GM21737 (cell line): ENCODE measurements around the gene GKN2.
A peak's percentile ranks its signal among the peaks of the same experiment; 100 is the strongest.

Experiments used
- ATAC-seq: cut with Tn5 transposase; IDR thresholded peaks from one replicate; pipeline ENCODE4 v1.9.1; 2021; ENCODE audit warnings: mild to moderate bottlenecking, moderate library complexity; ENCODE audit not compliant: unreplicated experiment

Gene GKN2

GRCh38 chr2:68921646-68922045 is 31.0 kb downstream of the GKN2 start:
- no peak for ATAC-seq

- no peak for ATAC-seq
These were observed 32.1 kb downstream of the GKN2 start for GRCh38 chr2:68920481-68921170.

- ATAC-seq, result no peak
These were observed 34.2 kb downstream of the GKN2 start for GRCh38 chr2:68918497-68918896.

- no peak for ATAC-seq
These were observed 35.5 kb downstream of the GKN2 start for GRCh38 chr2:68917034-68917718.

- ATAC-seq, result no peak
These were observed 36.5 kb downstream of the GKN2 start for GRCh38 chr2:68916226-68916625.

GRCh38 chr2:68915393-68915792 is 37.3 kb downstream of the GKN2 start:
- no peak for ATAC-seq

GRCh38 chr2:68913359-68913758 is 39.3 kb downstream of the GKN2 start:
- ATAC-seq, result no peak

- no peak for ATAC-seq
These were observed 40.0 kb downstream of the GKN2 start for GRCh38 chr2:68912732-68913131.

- ATAC-seq, result no peak
These were observed 40.6 kb downstream of the GKN2 start for GRCh38 chr2:68912111-68912510.

- ATAC-seq, result no peak
These were observed 41.0 kb downstream of the GKN2 start for GRCh38 chr2:68911709-68912108.

GRCh38 chr2:68911246-68911645 is 41.4 kb downstream of the GKN2 start:
- no peak for ATAC-seq

GRCh38 chr2:68909793-68910674 is 42.7 kb downstream of the GKN2 start:
- ATAC-seq, result no peak

GRCh38 chr2:68908392-68908970 is 44.2 kb downstream of the GKN2 start:
- peak; percentile 91 for ATAC-seq

- no peak for ATAC-seq
These were observed 44.8 kb downstream of the GKN2 start for GRCh38 chr2:68907920-68908253.

- no peak for ATAC-seq
These were observed 45.3 kb downstream of the GKN2 start for GRCh38 chr2:68907232-68907919.

GRCh38 chr2:68906716-68907115 is 46.0 kb downstream of the GKN2 start:
- ATAC-seq, result no peak

- no peak for ATAC-seq
These were observed 47.6 kb downstream of the GKN2 start for GRCh38 chr2:68905116-68905515.

- ATAC-seq, result no peak
These were observed 51.1 kb downstream of the GKN2 start for GRCh38 chr2:68901561-68901960.

GRCh38 chr2:68901199-68901514 is 51.5 kb downstream of the GKN2 start:
- ATAC-seq, result no peak

- ATAC-seq, result no peak
These were observed 52.0 kb downstream of the GKN2 start for GRCh38 chr2:68900496-68901198.
